NCI-H446 (cell line): Measurements from ENCODE around the gene PTMA.
"Not testable (repeated sequence)": the region's sequence is repeated elsewhere in the genome, so short reads cannot be mapped to it uniquely, and the experiment has no call there.

Experiments
- DNase-seq, 2 experiments: peaks; one replicate each; lab custom pipeline; 2025; lab: John Stamatoyannopoulos, UW

The PTMA gene

GRCh38 chr2:231716666-231717280, 8.4 kb downstream of the PTMA start:
- no peak for DNase-seq

GRCh38 chr2:231717281-231718171, 9.2 kb downstream of the PTMA start:
- DNase-seq, result peak in 1 of 2 experiments; percentile 39

GRCh38 chr2:231718799-231719198, 10.5 kb downstream of the PTMA start:
- no peak for DNase-seq

- DNase-seq, result no peak
Observed at GRCh38 chr2:231720292-231720986, 12.1 kb downstream of the PTMA start.

- no peak for DNase-seq
Observed at GRCh38 chr2:231720987-231721966, 13.0 kb downstream of the PTMA start.

- DNase-seq, result no peak
Observed at GRCh38 chr2:231722721-231723307, 14.5 kb downstream of the PTMA start.

- DNase-seq, result no peak
Observed at GRCh38 chr2:231725476-231725875, 17.2 kb downstream of the PTMA start.

- DNase-seq, result no peak
Observed at GRCh38 chr2:231726276-231726675, 18.0 kb downstream of the PTMA start.

GRCh38 chr2:231727621-231728020, 19.3 kb downstream of the PTMA start:
- no peak for DNase-seq

GRCh38 chr2:231732604-231733003, 24.3 kb downstream of the PTMA start:
- no peak for DNase-seq

GRCh38 chr2:231737761-231738160, 29.4 kb downstream of the PTMA start:
- no peak for DNase-seq

GRCh38 chr2:231743376-231744116, 35.2 kb downstream of the PTMA start:
- no peak for DNase-seq

- DNase-seq, result no peak
Observed at GRCh38 chr2:231745303-231746038, 37.1 kb downstream of the PTMA start.

- DNase-seq, result not testable (repeated sequence)
Observed at GRCh38 chr2:231748153-231748896, 40.0 kb downstream of the PTMA start.

- not testable (repeated sequence) for DNase-seq
Observed at GRCh38 chr2:231749016-231749415, 40.7 kb downstream of the PTMA start.

GRCh38 chr2:231751042-231751815, 42.9 kb downstream of the PTMA start:
- no peak for DNase-seq

- DNase-seq, result no peak
Observed at GRCh38 chr2:231752061-231752460, 43.7 kb downstream of the PTMA start.

GRCh38 chr2:231761735-231762134, 53.4 kb downstream of the PTMA start:
- DNase-seq, result no peak
